IPS-NIHi7 (cell line): ENCODE data around the gene ESCO1.
"Not testable (repeated sequence)": the region's sequence is repeated elsewhere in the genome, so short reads cannot be mapped to it uniquely, and the experiment has no call there.

Source experiments
- DNase-seq: peaks from one replicate; pipeline ENCODE4 v3.0.0; 2012; ENCODE audit warnings: mixed read lengths; ENCODE audit errors: extremely low spot score

ESCO1 gene, protein sequence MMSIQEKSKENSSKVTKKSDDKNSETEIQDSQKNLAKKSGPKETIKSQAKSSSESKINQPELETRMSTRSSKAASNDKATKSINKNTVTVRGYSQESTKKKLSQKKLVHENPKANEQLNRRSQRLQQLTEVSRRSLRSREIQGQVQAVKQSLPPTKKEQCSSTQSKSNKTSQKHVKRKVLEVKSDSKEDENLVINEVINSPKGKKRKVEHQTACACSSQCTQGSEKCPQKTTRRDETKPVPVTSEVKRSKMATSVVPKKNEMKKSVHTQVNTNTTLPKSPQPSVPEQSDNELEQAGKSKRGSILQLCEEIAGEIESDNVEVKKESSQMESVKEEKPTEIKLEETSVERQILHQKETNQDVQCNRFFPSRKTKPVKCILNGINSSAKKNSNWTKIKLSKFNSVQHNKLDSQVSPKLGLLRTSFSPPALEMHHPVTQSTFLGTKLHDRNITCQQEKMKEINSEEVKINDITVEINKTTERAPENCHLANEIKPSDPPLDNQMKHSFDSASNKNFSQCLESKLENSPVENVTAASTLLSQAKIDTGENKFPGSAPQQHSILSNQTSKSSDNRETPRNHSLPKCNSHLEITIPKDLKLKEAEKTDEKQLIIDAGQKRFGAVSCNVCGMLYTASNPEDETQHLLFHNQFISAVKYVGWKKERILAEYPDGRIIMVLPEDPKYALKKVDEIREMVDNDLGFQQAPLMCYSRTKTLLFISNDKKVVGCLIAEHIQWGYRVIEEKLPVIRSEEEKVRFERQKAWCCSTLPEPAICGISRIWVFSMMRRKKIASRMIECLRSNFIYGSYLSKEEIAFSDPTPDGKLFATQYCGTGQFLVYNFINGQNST

DNA sequence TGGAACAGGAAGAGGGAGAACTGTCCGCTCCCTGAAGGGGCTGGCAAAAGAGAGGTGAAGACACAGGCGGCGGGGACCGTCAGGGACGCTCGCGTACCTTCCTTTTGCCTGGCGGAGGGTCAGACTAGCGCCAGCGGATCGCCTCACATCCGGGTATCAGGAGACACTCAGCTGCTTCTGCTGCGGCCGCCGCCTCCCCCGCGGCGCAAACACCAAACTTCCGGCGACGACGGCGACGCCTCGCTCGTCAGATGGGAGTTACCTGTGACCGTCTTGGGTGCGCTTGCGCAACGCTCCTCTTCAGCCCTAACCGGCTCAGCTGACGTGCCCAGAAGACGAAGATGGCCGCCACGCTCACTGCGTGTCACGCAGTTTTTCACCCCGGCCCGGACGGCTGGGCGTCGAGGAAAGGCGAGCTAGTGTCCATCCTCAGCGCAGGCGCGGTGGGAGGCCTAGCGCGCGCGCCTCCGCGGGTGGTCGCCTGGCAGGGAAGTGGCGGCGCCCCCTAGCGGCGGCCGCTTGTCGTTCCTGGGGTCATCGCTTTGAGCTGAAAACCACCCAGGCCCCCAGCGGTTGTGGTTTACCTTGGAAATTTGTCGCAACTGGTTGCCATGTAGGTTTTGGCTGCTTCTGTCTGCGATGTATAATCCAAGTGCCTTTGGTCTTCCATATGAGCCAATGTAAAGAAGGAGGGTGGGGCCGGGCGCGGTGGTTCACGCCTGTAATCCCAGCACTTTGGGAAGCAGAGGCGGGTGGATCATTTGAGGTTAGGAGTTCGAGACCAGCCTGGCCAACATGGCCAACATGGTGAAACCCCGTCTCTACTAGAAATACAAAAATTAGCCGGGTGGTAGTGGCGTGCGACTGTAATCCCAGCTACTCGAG lies at the start of gene ESCO1:
Gene ESCO1, minus strand, starts transcription at position 179 of the 885 bp plus-strand sequence. CDS start 25,861 bp downstream, outside the sequence.
- DNase-seq, result peak; percentile 92

DNA sequence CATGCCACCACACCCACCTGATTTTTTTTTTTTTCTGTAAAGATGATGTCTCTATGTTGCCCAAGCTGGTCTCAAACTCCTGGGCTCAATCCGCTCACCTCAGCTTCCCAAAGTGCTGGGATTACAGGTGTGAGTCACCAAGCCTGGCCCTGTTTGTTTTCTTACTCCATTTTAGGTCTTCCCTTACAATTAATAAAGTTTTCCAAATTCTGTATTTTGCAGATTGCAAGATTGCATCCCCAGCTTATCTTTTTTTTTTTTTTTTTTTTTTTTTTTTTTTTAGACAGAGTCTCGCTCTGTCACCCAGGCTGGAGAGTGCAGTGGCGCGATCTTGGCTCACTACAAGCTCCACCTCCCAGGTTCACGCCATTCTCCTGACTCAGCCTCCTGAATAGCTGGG lies 39.9 kb upstream of the ESCO1 start:
- DNase-seq, result not testable (repeated sequence)

DNA sequence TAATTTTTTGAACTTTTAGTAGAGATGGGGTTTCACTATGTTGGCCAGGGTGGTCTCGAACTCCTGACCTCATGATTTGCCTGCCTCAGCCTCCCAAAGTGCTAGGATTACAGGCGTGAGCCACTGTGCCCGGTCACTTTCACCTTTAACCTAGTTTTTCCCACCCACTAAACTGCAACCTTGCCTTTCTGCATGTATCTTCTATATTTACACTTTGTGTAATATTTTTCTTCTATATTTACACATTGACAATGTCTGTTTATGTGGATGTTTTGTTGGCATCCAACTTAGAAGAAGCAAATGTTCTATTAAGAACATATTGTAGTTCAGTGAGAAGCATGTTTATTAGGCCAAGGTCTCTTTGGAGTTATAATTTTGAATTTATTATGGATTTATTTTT lies 38.3 kb upstream of the ESCO1 start:
- DNase-seq, result no peak

DNA sequence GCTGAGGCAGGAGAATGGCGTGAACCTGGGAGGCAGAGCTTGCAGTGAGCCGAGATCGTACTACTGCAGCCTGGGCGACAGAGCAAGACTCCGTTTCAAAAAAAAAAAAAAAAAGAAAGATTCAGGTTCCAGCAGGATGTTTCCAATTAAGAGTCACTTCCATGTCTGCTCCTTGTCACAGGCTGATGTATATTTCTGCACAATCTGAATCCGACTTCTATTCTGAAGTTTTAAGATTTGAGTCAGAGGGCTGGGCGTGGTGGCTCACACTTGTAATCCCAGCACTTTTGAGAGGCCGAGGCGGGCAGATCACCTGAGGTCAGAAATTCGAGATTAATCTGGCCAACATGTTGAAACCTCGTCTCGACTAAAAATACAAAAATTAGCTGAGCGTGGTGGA lies 36.3 kb upstream of the ESCO1 start:
- DNase-seq, result no peak

DNA sequence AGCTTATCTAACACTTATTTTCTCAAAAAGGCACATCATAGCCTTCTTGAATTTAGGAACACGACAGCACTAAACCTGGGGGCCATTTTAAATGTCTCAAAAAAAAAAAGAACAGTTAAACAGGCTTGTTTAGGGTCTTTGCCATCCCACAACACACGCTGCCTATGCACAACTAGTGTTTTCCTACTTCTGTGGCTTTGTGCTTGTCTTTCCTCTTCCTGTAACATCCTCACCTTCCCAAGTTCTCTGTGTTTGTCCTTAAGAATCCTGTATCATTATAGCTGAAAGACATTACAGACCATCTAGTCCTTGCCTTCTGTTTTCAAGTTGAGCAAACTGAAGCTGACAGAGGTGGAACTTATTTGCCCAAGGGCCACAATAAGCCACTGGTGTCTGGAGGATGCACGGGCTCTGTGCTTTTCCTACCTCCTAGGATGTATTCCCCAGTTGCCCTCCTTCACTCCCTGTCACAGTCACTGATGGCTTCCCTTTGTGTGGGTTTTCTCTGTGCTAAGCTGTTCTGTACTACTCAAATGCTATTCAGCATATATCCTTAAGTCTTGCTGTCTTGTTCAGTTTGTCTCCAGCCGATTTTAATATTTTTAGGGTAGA lies 34.2 kb upstream of the ESCO1 start:
- DNase-seq, result no peak

DNA sequence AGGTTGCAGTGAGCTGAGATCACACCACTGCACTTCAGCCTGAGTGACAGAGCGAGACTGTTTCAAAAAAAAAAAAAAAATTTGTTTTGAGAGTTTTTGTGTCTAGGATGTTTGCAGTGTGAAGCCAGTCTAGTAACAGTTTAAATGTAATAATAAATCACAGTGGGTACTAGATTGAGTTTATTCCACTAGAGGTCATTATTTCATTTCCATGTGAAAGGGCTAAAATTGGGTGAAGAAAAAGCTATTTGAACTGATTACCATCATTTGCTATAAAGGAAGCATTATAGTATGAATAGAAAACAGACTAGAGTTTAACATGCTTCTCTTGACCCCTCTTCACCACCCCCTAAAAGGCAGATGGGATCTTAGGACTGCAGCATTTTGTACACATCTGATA lies 31.9 kb upstream of the ESCO1 start:
- no peak for DNase-seq

DNA sequence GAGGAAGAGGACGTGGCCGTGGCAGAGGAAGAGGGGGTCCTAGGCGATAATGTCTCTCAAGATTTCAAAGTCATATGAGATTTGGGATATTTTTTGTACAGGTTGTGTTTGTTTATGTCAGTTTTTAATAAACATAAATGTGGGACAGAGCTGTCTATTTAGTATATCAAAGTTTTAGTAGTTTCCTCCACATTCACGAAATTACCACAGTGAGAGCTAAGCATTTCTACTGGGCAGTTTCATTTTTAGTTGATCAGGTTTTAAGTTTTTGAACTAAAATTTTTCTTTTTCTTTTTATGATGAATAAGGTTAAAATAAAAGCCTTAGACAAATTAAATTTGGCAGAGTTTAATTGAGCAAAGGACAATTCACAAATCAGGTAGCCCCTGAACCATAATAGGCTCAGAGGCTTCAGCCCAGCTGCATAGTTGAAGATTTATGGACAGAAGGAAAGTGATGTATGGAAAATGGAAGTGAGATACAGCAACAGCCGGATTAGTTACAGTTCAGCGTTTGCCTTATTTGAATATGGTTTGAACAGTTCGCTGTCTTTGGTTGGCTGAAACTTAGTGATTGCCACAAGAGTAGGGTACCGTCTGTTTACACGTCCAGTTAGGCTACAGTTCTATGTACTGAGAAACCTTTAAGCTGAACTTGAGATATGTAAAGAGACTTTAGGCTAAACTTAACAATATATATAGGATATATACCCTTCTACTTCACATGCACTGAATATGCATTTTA lies 28.8 kb upstream of the ESCO1 start:
- DNase-seq, result no peak

DNA sequence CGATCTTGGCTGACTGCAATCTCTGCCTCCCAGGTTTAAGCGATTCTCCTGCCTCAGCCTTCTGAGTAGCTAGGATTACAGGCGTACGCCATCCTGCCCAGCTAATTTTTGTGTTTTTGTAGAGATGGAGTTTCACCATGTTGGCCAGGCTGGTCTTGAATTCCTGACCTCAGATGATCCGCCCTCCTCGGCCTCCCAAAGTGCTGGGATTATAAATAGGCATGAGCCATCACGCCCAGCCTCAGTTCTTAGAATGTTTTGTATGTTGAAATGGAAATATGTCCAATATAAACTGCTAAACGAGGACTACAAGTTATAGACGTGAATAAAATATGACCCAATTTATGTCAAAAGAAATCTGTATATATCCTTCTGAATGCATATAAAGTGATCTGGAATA lies 21.1 kb upstream of the ESCO1 start:
- DNase-seq, result not testable (repeated sequence)

DNA sequence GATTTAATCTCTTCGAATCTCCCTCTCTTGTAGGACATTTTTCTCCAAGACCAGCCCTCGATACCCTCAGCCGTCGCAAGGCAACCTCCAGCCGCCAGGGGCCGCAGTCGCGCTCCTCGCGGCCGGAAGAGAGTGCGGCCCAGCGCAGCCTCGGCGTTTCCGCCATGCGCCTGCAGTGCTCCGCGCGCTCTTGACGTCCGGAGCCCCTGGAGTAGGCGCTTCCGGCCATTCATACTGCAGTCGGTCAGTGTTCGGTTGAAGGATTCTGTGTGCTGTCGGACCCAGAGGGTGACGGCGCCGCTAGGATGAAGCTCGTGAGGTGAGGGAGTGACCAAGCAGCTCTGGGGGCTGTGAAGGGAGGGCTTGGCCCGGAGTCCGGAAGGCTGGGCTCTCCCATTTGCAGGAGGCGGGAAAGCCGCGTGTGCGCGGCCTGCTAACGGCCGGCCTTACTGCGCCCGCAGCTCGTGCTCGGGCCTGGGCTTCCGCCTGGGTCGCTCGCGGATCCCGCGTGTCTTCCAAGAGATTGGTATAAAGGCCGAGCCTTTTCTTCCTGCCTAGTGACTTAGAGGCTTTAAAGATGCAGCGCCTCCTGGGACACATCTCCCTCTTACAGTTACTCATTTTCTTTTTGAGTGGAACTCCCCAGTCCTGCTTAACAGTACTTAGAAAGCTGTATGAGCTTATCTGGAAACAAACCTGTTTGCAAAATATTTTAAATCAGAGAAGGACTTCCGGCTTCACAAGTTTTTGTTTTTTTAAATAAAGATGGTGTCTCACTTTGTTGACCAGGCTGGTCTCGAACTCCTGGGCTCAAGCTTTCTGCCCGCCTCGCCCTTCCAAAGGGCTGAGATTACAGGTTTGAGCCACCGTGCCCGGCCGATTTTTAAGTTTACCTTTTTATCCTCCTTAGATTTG lies 11.9 kb upstream of the ESCO1 start, which contains the start of gene SNRPD1:
Gene SNRPD1, plus strand, starts transcription at position 190 of the 915 bp plus-strand sequence. Its CDS starts 116 bp downstream, at position 306.
- peak; percentile 95 for DNase-seq

DNA sequence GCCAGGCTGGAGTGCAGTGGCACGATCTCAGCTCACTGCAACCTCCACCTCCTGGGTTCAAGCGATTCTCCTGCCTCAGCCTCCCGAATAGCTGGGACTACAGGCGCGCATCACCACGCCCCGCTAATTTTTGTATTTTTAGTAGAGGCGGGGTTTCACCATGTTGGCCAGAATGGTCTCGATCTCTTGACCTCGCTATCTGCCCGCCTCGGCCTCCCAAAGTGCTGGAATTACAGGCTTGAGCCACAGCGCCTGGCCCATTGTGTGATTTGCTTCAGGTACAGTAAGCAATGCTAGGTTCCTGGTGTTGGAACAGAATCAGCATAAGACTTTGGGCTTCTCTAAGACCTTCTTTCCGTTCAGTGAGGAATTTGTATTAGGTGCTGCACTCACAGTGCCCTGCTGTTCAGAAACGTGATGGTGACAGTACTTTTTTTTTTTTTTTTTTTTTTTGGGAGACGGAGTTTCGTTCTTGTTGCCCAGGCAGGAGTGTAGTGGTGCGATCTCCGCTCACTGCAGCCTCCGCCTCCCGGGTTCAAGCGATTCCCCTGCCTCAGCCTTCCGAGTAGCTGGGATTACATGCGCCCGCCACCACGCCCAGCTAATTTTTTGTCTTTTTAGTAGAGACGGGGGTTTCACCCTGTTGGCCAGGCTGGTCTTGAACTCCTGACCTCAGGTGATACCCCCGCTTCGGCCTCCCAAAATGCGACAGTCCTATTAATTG lies 11.1 kb upstream of the ESCO1 start:
- not testable (repeated sequence) for DNase-seq

DNA sequence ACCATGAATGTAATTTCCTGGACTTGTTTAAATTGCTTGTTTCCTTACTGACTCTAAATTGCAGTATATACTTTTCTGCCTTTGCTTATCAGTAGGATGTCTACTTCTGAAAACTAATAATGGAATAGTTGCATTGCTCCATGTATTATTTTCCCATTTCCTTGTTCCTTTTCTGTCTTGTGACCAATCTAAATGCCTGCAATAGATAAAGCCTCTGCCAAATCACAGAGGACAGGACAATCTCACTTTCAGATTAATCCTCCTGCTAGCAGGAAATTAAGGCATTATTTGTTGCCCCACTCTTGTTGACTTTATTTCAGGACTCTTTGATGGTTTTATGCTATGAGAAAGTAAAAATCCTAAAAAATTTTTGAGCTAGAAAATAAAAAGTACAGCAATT lies 4.7 kb upstream of the ESCO1 start:
- DNase-seq, result no peak

DNA sequence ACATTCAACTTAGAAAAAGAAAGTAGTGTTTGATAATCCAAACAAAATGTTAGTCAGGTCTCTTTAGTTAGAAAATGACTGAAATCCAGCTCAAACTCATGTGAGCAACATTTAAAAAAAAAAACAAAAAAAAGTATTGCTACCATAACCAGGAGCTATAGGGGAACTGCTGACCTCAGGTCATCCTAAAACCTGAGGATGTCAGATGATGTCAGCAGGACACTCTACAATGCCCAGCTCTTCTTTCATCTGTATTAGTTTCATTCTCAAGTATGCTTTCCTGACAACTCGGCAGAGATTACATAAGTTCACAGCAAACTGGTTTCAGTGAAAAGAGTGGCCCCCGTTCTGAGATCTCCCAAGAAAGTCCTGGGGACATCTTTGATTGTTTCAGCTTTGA lies 4.2 kb upstream of the ESCO1 start:
- DNase-seq, result no peak

DNA sequence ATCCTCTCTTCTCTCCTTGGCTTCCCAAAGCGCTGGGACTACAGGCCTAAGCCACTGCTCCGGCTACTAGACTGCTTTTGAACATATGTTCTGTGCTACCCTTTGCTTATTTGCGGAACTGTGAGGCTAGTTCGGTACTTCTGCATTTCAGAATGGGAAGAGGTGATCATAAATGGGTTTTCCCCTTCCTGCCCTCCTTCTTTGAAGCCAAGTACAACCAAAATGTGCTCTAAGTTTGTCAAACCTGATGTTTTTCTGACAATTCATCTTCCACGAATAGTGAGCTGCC lies 1.7 kb upstream of the ESCO1 start:
- DNase-seq, result no peak

DNA sequence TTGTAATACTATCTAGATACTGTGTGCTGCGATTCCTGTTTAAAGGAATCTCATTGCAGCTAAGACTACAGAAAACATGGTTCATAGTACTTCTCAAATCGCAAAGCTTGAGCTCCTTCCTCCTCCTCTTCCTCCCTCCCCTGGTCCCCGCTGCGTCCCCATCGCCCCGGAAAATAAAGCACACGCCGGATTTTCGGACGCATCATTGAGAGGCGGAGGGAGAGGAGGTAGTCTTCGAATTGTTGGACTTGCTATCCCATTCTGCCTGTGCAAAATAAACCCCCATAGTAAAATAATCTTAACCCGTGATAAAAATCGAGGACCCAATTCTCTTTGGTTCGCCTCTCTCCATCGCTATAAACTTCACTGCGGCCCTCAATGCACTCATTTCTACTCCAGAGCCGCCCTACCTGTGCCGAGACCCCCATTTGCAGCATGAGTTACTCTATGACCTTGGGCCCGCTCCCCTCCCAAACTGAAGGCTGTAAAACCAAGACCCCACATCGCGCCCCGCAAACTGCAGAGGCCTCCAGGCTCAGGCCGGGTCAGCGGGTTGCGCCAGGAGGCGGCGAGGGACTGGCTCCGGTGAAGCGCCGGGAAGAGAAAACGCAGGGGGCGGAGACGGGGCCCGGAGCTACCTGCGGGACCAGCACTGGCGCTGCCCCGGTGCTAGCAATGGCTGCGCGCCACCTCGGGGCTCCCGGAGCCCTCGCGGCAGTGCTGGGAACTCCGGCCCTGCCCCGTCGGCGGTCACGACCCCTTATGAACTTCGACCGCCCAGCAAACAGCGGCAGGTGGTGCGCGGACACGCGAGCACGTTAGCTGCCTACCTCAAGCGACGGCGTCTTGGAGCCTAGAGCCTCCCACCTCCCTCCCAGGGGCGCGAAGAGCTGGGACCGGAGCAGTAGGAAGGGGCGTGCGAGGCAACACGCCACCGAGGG lies 649 bp downstream of the ESCO1 start:
- peak; percentile 76 for DNase-seq

DNA sequence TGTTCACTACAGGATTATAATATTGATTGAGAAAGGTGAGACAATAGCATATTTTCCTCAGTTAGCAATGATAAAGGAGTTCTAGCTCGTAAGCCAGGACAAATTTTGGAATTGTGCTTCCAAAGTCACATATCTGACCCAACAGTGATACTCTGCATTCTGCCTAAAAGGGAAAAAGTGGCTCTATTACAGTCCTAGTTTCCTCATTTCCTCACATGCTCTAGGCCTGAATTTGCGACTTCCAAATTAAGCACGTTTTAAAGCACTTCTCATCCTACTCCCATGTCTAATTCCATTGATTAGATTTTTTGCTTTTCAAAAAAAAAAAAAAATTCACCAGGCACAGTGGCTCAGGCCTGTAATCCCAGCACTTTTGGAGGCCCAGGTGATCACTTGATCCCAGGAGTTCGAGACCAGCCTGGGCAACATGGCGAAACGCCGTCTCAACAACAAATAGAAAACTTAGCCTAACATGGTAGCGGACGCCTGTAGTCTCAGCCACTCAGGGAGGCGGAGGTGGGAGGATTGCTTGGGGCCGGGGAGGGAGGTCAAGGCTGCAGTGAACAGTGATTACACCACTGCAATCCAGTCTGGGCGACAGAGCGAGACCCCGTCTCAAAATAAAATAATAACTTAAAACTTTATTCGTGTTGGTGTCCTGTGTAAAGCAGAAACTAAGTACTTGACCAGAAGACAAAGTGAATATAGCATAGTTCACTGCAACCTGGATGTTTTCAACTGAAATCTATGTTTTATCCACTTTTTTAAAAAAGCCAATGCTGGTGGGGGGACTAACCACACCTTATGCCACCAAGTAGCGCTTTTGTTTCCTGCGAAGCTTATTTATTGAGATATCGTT lies 1.5 kb downstream of the ESCO1 start:
- no peak for DNase-seq

DNA sequence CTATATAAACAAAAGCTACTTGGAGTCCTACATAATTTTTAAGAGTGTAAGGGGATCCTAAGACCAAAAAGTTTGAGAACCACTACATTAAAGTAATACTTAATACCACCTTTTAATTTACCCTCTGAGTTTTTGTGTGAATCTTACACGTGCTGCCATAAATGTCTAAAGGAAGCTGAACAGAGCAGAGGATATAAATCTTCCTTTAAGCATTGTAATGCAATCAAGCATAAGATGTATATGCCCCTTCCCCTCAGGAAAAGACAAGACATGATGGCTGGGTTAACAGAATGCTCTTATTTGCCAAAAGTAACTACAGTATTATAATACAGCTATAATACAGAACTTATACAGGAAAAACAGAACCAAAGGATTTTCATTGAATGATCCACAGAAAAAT lies 2.9 kb downstream of the ESCO1 start:
- DNase-seq, result no peak
